Mesenteric fat pad (tissue), 1 donor: ENCODE results near the gene DDX54. TPM values are rescaled to one million over a fixed set of nuclear protein-coding genes. Genes with fewer than 3 reads are reported as not detected.

ENCODE experiments used
- DNase-seq: peaks from one replicate; pipeline ENCODE4 v3.0.0-alpha.2; 2020; ENCODE audit warnings: low spot score
- total RNA-seq: library from RNA; stranded (reverse); fragmentation: NEBNext Ultra II Directional; extraction: Animal tissue kit (Norgen Biotek cat#: 25700); gene quantifications from one replicate; pipeline ENCODE4 v1.2.1, GENCODE V29; 2021
- donor health status: DM: yes; HTN: yes; CAD: no.

Gene DDX54
- total RNA-seq, 1 donor from 2014 or later, result 46.3 TPM

DNA sequence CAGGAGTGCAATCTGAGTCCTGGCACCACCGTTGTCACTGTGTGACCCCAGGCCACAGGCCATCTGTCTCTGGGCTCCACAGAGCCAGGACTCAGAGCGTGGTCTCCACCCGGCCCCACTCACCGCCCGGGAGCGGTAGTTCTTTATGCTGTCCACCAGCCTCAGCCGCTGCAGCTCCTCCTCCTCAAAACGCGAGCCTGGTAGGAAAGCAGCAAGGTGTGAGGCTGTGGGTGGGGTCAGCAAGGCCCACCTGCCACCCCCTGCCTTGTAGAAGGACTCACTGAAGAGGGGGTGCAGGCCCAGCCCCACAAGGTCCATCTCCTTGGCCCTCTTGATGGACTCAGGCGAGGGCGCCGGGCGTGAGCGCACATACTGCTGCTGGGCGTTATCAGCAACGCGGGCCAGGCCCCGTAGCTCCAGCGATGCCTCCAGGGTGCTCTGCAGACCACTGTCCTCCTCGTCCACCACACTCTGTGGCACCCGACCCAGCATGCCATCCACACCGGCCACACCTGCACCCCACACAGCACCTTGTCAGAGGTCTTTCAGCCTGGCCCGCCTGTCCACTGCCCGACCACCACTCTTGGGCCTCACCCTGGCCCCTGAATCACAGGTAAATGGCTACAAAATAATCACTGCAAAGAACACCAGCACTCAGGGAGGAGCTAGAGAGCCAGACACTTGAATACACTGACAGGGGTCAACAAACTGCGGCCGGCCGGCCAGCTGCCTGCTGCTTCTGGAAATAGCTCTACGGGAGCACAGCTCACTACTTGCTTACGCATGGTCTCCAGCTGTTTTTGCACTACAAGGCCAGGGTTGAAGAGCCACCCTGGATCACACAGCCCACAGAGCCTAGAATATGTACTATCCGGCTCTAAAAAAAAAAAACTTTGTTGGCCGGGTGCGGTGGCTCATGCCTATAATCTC is 19.5 kb downstream of the DDX54 start:
- no peak for DNase-seq

DNA sequence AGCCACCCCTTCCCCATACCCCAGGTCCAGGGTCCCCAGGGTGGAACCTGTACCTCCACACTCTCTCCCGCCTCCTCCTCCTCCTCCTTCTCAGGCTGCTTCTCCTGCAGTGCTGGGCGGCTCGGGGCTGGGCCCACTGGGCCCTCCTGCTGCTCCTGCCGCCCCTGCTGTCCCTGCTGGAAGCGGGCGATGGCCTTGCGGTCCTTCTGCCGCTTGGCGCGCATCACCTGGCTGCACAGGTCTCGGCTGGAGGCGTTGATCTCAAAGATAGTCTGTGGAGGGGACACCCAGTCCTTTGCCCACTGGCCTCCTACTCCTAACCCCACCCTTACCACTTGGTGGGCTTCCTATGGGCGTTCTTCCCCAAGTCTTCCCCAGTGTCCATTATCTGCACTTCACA is 21.3 kb downstream of the DDX54 start:
- DNase-seq, result no peak

DNA sequence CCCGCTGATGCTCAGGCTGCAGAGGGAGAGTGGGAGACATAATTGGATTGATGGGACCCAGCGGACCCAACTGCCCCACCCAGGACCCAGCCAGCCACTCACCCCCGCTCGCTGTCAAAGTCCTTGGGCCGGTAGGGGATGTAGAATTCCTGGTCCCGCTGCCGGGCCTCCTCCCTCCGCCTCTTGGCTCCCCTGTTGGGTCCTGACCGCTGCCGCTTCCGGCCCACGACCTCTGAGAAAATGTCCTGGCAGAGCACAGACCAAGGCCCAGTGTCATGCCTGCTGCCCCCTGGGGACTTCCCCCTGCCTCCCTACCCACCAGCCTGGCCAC is 22.3 kb downstream of the DDX54 start:
- no peak for DNase-seq

DNA sequence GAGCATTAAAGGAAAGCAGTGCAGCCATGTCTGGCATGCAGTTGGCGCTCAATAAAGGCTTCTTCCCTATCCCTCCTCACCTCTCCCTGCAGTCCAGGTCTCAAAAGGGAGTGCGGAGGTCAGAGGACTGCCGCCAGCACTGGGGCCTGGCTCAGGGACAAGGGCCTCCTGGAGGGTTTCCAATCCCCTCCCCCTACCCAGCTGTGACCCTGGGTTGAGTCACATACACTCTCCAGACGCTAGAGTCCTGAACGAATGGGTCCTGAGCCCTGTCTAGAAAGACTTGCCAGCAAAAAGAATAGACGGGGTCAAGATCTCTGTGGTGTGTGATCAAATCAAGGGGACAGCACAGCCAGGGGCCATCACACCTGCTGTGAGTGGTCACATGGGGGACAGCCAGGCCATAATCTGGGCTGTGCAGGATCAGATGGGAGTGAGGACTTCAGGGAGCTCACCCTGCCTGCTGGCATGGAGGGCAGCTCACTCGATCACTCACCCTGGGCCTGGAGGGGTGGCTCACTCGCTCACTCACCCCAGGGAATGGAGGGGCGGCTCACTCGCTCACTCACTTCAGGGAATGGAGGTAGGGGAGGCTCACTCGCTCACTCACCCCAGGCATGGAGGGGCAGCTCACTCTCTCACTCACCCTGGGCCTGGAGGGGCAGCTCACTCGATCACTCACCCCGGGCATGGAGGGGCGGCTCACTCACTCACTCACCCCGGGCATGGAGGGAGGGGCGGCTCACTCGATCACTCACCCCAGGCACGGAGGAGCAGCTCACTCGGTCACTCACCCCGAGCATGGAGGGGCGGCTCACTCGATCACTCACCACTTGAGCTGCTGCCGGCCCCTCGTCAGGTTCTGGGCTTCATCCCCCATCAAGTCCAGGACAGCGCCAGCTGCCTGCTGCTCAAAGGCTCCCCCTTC is 22.9 kb downstream of the DDX54 start:
- DNase-seq, result no peak

DNA sequence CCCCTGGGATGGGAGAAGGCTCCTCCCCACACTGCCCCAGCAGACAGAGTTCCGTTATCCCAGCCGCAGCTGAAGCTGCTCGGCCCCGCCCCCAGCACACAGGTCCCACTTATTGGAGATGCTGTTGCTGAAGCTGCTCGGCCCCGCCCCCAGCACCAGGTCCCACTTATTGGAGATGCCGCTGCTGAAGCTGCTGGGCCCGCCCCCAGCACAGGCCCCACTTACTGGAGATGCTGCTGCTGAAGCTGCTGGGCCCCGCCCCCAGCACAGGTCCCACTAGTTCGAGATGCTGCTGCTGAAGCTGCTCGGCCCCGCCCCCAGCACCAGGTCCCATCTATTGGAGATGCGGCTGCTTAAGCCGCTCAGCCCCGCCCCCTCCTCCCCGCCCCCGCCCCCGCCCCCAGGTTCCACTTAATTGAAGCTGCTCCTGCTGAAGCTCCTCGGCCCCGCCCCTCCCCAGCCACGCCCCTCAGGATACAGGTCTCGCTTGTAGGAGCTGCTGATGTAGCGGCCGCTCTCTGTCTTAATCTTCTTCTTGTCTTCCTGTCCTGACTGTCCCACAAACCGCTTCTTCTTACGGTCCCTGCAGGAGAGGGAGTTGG is 23.8 kb downstream of the DDX54 start:
- DNase-seq, result no peak

DNA sequence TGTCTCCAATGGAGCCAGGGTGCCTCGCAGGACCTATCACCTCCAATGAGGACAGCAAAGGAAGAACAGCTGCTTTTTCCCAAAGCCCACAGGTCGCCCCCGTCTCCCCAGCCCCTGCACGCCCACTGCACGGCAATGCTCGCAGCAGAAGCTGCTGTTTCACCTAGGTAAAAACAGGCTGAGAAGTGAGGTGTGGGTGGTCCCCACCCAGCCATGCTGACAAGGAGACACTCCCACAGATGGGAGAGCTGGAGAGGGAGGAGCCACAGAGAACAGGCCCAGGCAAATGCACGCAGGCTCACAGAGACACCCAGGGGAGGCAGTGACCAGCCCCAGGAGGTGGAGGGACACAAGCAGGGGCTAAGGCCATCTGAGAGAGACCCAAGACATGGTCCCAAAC is 25.3 kb downstream of the DDX54 start:
- DNase-seq, result no peak

DNA sequence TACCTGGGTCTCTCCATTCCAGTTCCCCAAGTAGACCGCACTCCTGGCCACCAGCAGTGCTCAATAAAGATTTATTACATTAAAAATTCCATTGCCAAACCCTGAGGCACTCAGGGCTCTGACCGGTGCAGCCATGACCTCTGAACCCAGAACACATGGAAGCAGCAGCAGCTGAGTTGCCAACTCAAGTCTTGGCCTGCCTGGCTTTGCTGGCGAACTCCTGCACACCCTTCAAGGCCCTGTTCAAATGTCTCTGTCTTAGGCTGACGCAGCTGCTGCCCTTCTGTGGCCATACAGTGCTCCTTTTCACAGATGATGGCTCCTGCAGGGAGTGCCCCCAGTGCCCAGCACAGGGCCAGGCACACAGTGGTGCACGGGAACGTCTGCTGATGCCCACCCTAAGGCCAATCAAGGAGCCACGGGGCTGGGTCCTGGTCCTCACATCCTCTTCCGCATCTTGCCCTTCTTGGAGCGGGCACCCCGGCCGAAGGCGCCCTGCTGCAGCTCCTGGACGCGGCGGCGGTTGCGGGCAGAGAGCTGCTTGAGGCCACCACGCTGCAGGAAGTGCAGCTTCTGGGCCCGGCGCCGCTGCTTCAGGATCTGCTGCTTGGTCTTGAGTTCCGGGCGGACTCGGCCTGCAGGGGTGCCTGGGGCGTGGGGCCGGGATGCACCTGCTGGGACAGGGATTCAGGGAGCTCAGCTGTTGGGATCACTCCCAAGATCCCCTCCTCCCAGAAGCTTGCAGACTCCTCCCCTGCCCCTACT is 26.7 kb downstream of the DDX54 start:
- DNase-seq, result no peak

DNA sequence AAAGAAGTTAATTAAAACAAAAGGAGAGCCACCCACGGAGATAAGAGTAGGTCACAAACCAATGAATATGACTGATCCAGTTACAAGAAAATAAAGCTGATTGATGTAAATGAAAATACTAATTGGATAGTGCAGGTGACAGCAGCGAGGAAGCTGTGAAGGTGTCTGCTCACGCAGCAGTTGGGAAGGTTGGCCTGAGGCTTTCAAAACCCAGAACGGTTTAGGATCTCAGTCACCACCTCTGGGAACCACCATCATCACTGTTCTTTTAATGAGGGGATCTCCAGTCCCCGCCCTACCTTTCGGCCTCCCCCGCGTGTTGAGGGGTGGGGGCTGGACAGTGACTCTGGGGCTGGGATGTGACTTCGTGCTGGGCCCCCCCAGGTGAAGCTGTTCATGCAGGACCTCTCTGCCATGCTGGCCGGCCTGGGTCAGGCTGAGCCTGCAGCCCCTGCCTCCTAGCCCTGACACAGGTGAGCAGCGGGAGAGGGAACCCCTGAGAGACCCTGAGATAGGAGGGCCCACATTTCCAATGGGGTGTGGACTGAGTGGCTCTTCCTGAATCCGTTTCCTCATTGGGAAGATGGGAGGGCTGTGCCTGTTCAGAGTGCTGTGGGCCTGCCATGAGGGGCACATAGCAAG is 27.9 kb downstream of the DDX54 start:
- DNase-seq, result no peak

DNA sequence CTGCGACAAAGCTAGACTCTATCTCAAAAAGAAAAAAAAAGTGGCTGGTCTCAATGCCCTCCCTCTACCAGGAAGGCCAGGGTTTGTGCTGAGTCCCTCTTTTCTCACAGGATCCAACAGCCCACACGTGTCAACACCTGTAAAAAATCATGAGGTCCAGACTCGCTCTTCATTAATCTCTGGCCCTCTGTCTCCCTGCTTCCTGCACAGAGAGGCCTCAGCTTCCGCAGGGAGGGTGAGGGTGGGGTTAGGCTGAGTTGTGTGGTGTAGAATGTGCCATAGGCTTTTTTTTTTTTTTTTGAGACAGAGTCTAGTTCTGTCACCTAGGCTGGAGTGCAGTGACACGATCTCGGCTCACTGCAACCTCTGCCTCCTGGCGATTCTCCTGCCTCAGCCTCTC is 29.6 kb downstream of the DDX54 start:
- no peak for DNase-seq

DNA sequence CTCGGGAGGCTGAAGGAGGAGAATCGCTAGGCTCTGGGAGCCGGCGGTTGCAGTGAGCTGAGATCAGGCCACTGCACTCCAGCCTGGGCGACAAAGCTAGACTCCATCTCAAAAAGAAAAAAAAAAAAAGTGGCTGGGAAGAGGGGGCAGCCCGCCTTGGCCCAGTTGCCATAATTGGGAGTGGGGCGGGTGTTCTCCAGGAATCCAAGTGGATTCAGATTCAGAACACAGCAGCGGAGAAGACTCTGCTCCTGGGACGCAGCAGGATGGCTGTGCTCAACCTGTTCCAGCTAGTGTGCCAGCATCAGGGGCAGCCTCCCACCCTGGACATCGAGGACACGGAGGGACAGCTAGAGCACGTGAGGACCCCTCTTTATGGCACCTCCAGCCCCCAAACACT is 30.2 kb downstream of the DDX54 start:
- DNase-seq, result no peak

DNA sequence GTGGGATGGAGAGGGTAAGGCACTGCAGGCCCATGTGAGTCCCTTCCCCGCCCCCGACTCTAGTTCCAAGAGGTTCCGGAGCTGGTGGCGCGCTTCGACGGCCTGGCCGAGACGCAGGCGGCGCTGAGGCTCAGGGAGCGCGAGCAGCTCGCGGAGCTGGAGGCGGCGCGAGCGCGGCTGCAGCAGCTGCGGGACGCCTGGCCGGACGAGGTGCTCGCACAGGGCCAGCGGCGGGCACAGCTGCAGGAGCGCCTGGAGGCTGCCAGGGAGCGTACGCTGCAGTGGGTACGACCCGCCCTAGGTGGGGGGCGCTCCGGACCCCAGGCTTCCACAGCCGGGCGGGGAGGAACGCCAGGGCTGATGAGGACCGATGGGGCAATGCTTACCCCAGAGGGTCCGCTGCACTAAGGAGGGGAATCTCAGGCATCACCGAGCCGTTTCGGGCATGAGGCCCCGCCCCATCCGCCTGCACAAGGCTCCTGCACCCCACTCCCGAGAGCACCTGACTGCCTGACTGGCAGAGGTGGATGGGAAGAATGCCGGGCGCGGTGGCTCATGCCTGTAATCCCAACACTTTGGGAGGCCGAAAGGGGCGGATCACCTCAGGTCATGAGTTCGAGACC is 30.8 kb downstream of the DDX54 start:
- no peak for DNase-seq

DNA sequence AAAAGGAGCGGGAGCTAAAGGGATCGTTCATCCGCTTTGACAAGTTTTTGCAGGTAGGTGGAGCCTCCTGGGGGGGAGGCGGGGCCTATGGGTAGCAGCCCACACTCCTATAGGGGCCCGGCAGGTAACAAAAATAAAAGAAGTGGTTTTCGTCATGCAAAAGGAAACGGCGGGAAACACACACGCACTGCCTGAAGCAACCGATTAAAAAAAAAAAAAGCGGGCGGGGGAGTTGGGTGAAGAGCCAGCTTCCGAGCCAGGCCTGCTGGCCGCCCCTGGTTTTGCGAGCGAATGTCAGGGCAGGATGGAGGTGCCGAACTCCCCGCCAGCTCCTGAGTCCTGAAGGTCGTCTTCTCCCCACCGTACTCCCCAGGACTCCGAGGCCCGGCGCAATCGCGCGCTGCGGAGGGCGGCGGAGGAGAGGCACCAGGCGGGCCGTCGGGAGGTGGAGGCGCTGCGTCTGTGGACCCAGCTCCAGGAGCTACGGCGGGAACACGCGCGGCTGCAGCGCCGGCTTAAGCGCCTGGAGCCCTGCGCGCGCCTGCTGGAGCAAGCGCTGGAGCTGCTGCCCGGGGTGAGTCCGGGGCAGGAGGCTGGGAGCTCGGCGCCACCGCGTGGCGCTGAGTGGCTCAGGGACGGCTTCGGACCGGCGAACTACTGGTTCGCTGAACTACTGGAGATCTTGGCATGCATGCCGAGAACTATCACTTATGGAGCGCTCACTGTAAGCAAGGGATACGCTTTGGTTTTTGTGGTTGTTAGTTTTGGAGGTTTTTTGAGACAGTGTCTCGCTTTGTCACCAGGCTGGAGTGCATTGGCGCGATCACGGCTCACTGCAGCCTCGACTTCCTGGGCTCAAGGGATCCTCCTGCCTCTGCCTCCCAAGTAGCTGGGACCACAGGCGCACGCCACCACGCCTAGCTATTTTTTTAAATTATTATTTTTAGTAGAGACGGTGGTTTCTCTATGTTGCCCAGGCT is 32.2 kb downstream of the DDX54 start:
- DNase-seq, result no peak

DNA sequence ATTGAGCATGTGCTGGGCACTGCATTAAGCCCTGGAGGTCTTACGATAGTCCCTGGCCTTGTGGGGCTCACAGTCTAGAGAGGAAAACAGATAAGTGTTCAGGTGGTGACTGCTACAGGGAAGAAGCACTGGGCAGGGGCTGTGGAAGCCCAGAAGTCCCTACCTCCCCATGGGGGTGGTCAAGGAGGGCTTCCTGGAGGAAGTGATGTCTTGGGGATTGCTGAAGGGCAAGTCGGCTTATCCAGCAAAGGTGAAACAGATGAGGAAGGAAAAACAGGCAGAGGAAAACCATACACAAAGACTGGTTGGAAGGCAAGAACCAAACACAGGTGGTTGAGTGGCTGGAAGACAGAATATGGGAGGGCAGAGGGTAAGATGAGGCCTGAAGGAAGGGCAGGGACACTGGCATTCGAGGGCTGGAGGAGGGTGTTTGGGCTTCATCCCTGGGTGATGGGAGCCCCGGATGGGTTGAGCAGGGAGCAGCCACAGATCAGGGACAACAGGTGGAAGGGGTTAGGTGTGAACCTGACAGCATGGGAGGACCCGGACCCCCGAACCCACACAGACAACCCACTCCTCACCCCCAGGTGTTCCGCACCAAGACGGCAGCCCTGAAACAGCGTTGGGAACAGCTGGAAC is 33.0 kb downstream of the DDX54 start:
- DNase-seq, result no peak

DNA sequence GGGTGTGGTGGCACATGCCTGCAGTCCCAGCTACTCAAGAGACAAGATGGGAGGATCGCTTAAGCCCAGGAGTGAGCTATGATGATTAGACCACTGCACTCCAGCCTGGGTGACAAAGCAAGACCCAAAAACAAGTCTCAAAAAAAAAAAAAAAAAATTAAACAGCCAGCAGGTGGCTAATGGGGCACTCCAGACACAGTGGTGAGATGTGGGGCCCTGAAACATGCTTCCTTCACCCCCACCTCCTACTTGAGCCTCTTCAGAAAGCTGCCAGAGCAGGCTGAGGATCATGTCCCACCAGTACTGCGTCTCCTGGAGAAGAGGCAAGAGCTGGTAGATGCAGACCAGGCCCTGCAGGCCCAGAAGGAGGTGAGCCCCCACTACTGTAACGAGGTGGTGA is 33.6 kb downstream of the DDX54 start:
- DNase-seq, result no peak

DNA sequence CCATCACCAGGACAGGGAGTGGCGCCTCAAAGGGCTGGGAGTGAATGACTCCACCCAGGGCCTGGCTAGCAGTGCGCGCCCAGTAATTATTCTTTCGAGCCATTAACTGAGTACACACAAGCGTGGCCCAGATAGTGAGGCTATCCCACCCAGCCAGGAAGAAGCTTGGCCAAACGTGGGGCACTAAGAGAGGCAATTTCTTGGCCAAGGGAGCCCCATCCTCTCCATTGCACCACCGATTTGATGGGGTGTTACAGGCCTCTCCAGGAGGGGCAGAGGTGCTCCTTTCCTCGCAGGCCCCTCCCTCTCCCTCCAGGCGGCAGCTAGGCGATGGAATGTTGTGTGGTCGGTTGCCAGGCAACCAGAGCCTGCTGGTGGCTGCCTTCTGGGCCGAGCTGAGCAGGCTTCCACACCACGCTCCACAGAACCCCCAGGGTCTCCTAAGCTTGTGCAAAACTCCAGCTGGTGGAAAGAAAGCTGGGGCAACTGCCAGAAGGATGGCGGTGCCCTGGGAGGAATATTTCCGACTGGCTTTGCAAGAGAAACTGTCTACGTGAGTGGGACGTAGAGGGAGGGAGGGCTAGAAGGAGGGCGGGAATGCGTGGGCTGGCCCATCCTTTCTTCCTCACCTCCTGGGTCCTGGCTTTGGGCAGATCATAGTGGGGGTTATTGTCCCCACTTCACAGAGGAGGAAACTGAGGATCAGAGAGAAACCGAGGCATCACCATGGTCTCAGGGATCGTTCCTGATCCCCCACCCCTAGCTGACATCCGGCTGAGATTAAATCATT is 35.7 kb downstream of the DDX54 start, which contains the start of gene CFAP73:
Gene CFAP73 (plus strand): TSS at position 364 of the 790 bp plus-strand sequence. CDS start 134 bp downstream, at position 498.
- no peak for DNase-seq

DNA sequence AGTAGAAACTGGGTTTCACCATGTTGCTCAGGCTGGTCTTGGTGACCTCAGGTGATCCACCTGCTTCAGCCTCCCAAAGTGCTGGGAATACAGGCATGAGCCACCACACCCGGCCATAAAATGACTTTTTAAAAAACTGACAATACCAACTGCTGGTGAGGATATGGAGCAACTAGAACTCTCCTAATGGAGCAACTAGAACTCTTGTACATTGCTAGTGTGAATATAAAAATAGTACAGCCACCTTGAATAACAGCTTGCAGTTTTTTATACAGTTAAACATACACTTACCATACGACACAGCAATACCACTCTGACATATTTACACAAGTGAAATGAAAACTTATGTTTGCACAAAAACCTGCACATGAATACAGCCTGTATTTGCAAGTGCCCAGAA is 38.3 kb downstream of the DDX54 start:
- DNase-seq, result no peak
